Activated T-cell treated with anti-CD3 and anti-CD28 coated beads for 1 hour (primary cell): ENCODE results near the gene NBPF19.
"Not testable (repeated sequence)": the region's sequence is repeated elsewhere in the genome, so short reads cannot be mapped to it uniquely, and the experiment has no call there.

Source experiments
- DNase-seq: peaks from one replicate; pipeline ENCODE4 v3.0.0-alpha.2; 2020; ENCODE audit warnings: low read depth

The NBPF19 gene, protein sequence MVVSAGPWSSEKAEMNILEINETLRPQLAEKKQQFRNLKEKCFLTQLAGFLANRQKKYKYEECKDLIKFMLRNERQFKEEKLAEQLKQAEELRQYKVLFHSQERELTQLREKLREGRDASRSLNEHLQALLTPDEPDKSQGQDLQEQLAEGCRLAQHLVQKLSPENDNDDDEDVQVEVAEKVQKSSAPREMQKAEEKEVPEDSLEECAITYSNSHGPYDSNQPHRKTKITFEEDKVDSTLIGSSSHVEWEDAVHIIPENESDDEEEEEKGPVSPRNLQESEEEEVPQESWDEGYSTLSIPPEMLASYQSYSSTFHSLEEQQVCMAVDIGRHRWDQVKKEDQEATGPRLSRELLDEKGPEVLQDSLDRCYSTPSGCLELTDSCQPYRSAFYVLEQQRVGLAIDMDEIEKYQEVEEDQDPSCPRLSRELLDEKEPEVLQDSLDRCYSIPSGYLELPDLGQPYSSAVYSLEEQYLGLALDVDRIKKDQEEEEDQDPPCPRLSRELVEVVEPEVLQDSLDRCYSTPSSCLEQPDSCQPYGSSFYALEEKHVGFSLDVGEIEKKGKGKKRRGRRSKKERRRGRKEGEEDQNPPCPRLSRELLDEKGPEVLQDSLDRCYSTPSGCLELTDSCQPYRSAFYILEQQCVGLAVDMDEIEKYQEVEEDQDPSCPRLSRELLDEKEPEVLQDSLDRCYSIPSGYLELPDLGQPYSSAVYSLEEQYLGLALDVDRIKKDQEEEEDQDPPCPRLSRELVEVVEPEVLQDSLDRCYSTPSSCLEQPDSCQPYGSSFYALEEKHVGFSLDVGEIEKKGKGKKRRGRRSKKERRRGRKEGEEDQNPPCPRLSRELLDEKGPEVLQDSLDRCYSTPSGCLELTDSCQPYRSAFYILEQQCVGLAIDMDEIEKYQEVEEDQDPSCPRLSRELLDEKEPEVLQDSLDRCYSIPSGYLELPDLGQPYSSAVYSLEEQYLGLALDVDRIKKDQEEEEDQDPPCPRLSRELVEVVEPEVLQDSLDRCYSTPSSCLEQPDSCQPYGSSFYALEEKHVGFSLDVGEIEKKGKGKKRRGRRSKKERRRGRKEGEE (N-terminal part only)

DNA sequence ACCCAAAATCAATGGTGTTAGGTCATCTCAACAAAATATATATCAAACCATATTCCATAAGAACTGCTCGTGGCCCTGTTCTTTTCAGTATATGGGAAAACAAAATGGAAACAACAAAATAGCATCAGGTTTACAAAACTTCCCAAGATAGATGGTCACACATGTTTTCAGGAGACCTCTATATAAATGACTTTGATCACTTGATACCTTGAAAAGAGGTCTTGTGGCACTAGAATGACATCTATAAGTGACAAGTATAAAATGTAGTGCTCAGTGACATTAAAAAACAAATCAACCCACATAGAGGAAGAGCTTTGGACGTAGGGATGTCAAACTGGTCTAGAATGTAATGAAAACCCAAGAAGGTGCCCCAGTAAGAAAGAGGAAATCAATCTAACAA, at the start of gene NBPF19:
NBPF19 (plus strand) TSS at position 301 of the 400 bp plus-strand sequence. CDS start 888 bp downstream, outside the sequence.
- DNase-seq = not testable (repeated sequence)

DNA sequence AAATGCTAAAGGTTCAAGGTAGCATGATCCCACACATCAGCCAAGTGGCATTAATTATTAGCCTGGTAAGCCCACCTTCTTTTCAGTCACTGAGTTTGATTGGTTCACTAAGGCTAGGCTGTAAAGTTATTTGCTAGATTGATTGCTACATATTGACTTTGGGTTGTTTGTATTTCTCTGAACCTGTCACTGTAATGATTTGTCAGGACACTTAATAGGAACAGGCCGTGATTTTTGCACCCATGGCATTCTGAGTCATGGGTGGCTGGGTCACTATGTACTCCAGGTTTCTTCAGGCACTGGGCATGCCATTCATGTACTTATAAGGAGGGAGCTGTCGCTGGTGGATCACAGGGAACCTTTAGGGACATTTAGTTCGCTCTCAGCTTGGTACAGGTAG, 46.5 kb upstream of the NBPF19 start:
- not testable (repeated sequence) for DNase-seq

DNA sequence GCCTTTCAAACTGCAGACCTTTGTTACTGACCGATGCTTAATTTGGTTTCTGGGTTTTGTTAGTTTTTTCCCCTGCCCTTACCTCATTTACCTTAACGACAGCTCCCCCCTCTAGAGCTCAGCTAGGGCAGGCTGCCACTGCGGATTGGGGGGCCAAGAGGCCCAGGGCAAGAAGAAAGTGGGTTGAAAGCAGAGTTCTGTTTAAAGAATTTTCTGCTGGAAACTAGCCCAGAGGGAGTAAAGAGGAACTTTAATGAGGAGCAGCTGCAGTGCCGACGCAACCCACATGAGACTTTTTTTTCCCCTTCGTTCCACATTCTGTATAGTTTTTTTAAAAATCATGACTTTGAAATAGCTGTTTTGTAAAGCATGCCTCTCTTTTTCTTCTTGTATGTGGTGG, 29.4 kb upstream of the NBPF19 start:
- not testable (repeated sequence) for DNase-seq

DNA sequence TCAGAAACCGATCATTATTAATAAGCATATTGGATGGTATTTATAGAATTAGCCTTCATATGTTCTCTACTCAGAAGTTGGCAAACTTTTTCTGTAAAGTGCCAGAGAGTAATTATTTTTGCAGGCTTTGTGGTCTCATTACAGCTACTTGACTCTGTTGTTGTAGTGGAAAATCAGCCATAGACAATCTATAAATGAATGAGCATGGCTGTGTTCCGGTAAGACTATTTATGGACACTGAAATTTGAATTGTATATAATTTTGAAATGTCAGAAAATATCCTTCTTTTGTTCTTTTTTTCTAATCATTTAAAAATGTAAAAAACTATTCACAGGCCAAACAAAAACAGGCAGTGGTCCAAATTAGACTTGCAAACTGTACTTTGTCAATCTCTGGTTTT, 22.6 kb upstream of the NBPF19 start:
- DNase-seq = not testable (repeated sequence)

DNA sequence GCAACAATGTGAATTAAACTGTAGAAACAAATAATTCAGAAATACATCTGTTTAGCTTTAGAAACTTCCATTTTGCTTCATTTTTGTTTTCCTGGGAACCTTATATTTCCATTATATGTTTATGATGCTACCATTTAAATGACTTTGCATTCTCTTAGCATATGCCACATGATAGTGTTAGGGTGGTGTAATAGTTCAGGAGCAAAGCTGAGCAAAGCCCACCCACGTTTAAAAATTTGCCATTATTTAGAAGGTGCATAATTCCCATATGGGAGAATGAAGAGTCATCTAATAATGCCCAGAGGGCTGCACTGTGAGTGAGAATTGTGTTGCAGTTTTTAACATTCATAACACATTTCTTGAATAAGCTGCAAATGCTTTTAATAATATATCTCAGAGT, 22.2 kb upstream of the NBPF19 start:
- not testable (repeated sequence) for DNase-seq

DNA sequence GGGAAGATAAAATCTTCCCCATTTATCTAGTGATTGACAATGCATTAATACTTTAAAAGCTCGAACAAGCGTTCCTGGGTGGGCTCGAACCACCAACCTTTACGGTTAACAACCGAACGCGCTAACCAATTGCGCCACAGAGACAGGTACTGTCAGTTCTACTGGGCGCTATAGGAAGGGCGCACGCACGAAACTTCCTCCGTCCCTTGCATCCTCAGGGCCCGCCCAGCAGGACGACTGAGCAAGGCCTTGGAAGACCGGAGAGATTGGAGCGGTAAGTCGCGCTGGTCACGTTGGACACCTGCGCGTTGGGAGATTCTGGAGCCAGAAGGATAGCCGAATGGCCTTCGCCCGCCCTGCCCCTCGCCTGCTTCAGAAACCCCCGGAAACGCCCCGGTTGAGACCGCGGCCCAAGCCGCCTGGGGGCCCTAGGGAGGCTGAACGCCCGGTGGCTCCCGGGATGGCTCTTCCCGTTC, 83.5 kb downstream of the NBPF19 start:
- peak; percentile 42 for DNase-seq

DNA sequence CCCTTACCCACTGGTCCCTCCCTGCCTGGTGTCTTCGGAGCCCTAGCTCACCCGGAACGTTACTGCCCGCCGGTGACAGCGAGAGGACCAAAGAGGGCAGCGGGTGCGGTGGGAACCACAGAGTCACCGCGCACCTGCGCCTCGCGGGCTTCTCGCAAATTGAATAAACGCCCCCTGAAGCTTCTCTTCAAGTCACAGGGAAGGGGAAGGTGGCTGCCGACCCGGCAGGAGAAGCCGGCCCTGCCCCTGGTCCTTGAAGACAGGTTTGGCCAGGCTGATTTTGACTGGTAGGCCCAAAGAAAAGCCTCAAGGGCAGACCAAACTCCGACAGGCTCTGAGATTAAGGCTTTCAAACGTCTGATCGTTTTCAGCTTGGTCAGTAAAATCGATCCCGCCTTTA, 87.0 kb downstream of the NBPF19 start:
- not testable (repeated sequence) for DNase-seq

DNA sequence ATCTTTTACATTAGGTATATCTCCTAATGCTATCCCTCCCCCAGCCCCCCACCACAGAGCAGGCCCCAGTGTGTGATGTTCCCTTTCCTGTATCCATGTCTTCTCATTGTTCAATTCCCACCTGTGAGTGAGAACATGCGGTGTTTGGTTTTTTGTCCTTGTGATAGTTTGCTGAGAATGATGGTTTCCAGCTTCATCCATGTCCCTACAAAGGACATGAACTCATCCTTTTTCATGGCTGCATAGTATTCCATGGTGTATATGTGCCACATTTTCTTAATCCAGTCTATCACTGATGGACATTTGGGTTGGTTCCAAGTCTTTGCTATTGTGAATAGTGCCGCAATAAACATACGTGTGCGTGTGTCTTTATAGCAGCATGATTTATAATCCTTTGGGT, 90.6 kb downstream of the NBPF19 start:
- not testable (repeated sequence) for DNase-seq

DNA sequence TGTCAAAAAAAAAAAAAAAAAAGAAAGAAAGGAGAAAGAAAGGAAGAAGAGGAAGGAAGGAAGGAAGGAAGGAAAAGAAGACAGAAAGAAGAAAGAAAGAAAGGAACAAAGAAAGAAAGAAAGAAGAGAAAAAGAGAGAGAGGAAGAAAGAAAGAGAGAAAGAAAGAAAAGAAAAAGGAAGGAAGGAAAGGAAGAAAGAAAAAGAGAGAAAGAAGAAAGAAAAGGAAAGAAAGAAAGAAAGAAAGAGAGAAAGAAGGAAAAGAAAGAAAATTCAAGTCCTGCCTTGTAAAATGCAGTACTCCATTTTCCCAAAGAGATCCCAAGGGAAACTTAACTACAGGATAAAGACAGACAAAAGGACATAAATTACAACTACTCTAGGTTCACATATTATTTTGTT, 97.9 kb downstream of the NBPF19 start:
- DNase-seq = not testable (repeated sequence)

DNA sequence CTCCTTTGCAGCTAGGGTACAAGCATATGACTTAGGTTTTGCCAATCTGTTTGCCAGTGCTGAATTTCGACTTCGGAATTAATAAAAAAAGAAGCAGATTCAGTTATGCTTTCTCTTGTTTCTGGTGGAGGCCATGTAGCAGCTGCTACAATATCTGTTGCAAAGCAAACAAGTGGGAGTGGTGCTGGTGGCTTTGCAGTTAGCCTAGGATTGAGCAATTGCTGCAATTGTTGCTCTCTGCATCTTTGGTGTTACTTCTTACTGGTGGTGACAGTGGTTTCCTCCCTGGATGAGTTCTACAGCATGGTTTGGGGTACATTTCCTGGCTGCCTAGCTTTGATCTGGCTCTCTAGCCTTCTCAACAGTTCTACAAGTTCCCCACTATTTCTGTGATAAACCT, 110.7 kb downstream of the NBPF19 start:
- not testable (repeated sequence) for DNase-seq
